Esophagus (tissue), 2 donors: ENCODE data around the gene COPE. TPM values are rescaled to one million over a fixed set of nuclear protein-coding genes. Genes with fewer than 3 reads are reported as not detected.

Source experiments
- polyA plus RNA-seq, 2 donors: library from polyadenylated mRNA; stranded (reverse); fragments of 200-250 nt; gene quantifications; one replicate each; pipeline ENCODE4 v1.2.3, GENCODE V29; 2013
- donor health status: healthy with polysubstance abuse.
- donor health status: Bipolar disorder and iron deficiency.

The COPE gene
- polyA plus RNA-seq, 2 donors = 192 to 214 TPM

Other genes starting within 250 kb of the COPE start
- gene CRTC1, start 235.7 kb downstream of the COPE start, polyA plus RNA-seq = 1 to 10 TPM; 2.1 to 4.0 TPM
- 1 to 10 TPM in 1 of 2 donors, under 1 TPM in 1; 0.71 to 4.0 TPM for gene COMP, start 128.1 kb downstream of the COPE start, polyA plus RNA-seq
- gene UPF1, start 87.4 kb downstream of the COPE start, polyA plus RNA-seq = 10 to 100 TPM; 28.1 to 41.7 TPM
- gene CERS1, start 23.2 kb downstream of the COPE start, polyA plus RNA-seq = under 1 TPM; 0.08 to 0.12 TPM
- gene DDX49, start 328 bp upstream of the COPE start, polyA plus RNA-seq = 10 to 100 TPM; 39.4 to 52.4 TPM
- 10 to 100 TPM in 1 of 2 donors, 1 to 10 TPM in 1; 8.9 to 12.6 TPM for gene HOMER3, start 21.8 kb upstream of the COPE start, polyA plus RNA-seq
- gene SUGP2, start 114.1 kb upstream of the COPE start, polyA plus RNA-seq = 10 to 100 TPM; 22.8 to 46.7 TPM
- gene ARMC6, start 114.2 kb upstream of the COPE start, polyA plus RNA-seq = 10 to 100 TPM; 18.2 to 22.1 TPM
- gene SLC25A42, start 144.6 kb upstream of the COPE start, polyA plus RNA-seq = 1 to 10 TPM; 4.1 to 4.2 TPM
- 10 to 100 TPM; 17.6 to 19.1 TPM for gene TMEM161A, start 219.1 kb upstream of the COPE start, polyA plus RNA-seq